ENCODE data around the gene PRMT9. TPM values are rescaled to one million over a fixed set of nuclear protein-coding genes. Genes with fewer than 3 reads are reported as not detected.
A peak's percentile ranks its signal among the peaks of the same experiment; 100 is the strongest.

The PRMT9 gene
- total RNA-seq, 2 donors from 2014 or later: 4.9 to 6.4 TPM

DNA sequence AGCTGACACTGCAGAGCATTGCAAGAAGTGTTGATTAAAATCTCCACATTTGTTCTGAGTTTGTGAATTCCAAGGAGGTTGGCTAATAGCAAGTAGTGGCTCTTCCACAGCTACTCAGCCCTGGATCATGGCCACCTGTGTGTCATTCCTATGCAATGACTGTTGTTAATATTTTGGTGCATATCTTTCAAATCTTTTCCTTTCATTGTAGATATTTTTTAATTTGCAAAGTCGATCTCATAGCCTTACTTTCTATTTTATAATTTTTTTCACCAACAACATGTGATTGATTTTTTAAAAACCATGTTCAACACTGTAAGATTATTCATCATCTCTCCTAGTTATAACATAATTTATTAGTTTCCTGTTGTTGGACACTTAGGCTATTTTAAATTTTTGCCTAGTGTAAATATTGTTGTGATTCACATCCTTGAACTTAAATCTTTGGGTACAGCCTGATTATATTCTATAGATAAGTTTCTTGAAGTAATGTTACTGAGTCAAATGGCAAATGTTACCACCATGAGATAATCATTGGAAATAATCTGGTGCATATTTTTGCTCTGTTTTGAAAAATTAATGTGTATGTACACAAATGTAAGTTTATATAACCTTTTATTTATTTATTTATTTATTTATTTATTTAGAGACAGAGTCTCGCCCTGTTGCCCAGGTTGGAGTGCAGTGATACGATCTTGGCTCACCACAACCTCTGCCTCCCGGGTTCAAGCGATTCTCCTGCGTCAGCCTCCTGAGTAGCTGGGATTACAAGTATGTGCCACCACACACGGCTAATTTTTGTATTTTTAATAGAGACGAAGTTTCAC lies 30.8 kb upstream of the PRMT9 start:
- intact Hi-C loops (cut with DNase I): no loop called here
- H3K27me3 ChIP-seq: no peaks in the 10 kb centered on the region
- DNase-seq: no peak
- H3K9ac ChIP-seq (ENCODE audit: low read depth in 2 of 2, low read length in 2 of 2): no peak overlapping the region
- H3K36me3 ChIP-seq: no peaks in the 10 kb centered on the region
- H3K9me3 ChIP-seq: no peaks in the 10 kb centered on the region
- TF ChIP-seq, protein P1, sequence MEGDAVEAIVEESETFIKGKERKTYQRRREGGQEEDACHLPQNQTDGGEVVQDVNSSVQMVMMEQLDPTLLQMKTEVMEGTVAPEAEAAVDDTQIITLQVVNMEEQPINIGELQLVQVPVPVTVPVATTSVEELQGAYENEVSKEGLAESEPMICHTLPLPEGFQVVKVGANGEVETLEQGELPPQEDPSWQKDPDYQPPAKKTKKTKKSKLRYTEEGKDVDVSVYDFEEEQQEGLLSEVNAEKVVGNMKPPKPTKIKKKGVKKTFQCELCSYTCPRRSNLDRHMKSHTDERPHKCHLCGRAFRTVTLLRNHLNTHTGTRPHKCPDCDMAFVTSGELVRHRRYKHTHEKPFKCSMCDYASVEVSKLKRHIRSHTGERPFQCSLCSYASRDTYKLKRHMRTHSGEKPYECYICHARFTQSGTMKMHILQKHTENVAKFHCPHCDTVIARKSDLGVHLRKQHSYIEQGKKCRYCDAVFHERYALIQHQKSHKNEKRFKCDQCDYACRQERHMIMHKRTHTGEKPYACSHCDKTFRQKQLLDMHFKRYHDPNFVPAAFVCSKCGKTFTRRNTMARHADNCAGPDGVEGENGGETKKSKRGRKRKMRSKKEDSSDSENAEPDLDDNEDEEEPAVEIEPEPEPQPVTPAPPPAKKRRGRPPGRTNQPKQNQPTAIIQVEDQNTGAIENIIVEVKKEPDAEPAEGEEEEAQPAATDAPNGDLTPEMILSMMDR (IDR thresholded peaks at IDR 0.05): no peak
- H3K4me3 ChIP-seq: no peak overlapping the region
- H3K27ac ChIP-seq: no peak overlapping the region
- H3K4me1 ChIP-seq: no peaks in the 10 kb centered on the region

DNA sequence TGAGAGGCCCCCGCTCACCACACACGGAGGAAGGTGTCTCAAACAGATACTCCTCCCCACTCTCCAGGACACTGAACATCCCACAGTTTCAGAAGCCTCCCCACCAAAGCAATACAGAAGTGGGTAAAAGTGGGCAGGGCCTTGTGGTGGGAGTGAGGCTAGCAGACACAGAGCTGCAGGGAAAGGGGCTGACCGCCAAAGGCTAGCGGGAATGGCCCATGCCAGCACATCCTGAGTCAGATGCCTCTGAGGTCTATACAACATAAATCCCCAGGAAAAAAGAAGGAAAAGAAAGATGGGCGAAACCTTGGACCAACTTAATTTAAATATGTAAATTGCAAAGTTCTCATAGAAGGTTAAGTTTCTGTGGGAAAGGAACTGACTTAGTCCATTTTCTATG lies 26.0 kb upstream of the PRMT9 start:
- H3K27me3 ChIP-seq: no peaks in the 10 kb centered on the region
- no peak overlapping the region for H3K4me3 ChIP-seq
- H3K36me3 ChIP-seq: no peaks in the 10 kb centered on the region
- intact Hi-C loops (cut with DNase I): loop anchor here (2.0 kb wide), 1 partner anchor 157 kb away; no protein-coding TSS in a partner anchor
- no peak for DNase-seq
- no peak overlapping the region for H3K9ac ChIP-seq (ENCODE audit: low read depth in 2 of 2, low read length in 2 of 2)
- no peaks in the 10 kb centered on the region for H3K9me3 ChIP-seq
- TF ChIP-seq, protein P1 (IDR thresholded peaks at IDR 0.05): no peak
- no peaks in the 10 kb centered on the region for H3K4me1 ChIP-seq
- no peak overlapping the region for H3K27ac ChIP-seq

DNA sequence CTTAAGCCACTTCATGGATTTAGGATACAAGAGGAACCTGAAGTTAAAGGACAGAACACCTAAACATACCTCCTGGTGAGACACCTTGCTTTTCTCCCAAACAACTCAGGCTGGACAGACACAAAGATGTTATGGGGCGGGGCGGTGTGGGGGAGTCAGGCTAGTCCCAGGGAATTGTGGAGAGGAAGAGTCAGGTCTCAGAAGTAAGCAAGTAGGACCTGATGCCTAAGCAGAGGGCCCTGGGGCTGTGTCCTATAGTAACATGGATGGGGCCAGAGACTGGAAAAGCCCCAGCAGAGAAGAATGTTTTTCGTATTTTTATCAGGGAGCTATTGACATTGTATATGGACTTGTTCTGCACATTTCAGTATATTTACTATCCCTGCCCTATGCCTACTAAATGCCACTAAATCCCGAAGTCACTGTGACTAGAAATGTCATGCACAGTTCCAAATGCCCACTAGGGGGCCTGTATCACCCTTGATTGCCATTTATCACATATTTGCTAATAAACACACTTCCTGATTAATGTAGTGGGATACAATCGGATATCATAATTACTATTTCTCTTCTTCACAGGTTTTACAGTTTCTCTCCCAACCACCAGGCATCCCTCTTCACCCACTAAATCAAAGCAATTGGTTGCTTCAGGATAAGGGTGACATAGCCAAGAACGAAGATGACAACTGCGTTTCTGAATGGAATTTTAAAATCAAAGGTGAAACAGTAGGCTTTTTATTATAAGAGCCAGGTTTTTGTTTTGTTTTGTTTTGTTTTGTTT lies 24.1 kb upstream of the PRMT9 start:
- DNase-seq: peak; percentile 49
- Histone ChIP-seq H3K9ac (ENCODE audit: low read depth in 2 of 2, low read length in 2 of 2) (no peak overlapping the region), H3K36me3 (no peaks in the 10 kb centered on the region), H3K4me3 (no peak overlapping the region), H3K4me1 (no peaks in the 10 kb centered on the region), H3K27me3 (no peaks in the 10 kb centered on the region), H3K9me3 (no peaks in the 10 kb centered on the region), H3K27ac (no peak overlapping the region)
- TF ChIP-seq, protein P1 (IDR thresholded peaks at IDR 0.05): peak; percentile 84
- intact Hi-C loops (cut with DNase I): loop anchor here (2.0 kb wide), 1 partner anchor 159 kb away; no protein-coding TSS in a partner anchor

DNA sequence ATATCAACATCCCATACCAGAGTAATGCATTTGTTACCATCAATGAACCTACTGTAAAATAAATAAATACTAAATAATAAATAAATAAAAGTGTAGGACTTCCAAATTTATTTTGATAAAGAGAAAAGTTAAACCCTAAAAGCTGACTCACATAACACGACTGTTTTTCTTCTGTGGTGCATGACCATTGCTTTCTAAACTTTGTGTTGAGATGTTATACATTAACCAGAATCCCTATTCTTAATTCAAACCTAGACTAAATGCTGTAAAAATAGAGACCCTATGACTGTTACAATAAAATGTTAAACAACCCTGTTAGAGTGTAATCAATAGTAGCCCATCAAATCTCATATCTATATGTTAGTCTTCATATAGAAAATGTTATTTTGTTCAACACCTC lies 20.9 kb upstream of the PRMT9 start:
- DNase-seq: no peak
- Histone ChIP-seq H3K4me1 (no peaks in the 10 kb centered on the region), H3K9me3 (no peaks in the 10 kb centered on the region), H3K4me3 (no peak overlapping the region), H3K9ac (ENCODE audit: low read depth in 2 of 2, low read length in 2 of 2) (no peak overlapping the region), H3K27me3 (no peaks in the 10 kb centered on the region), H3K27ac (no peak overlapping the region), H3K36me3 (no peaks in the 10 kb centered on the region)
- intact Hi-C loops (cut with DNase I): no loop called here
- TF ChIP-seq, protein P1 (IDR thresholded peaks at IDR 0.05): no peak

DNA sequence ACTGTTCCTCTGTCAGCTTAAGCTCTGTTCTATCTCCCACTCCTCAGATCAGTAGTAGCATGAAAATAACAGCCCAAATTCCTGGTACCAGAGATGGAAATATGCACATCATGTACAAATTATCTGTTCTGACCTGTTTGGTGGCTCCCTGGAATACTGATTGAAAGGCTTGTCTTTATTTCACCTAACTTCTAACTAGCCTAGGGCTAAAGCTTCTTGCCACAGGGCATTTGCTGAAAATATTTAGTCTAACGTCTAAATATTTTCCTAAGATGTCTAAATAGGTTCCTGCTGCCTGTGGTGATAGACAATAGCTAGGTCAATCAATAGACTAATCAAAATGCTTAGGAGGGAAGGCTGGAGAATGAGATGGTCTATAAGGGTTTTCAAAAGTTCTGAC lies 12.9 kb upstream of the PRMT9 start:
- no peaks in the 10 kb centered on the region for H3K9me3 ChIP-seq
- no peak overlapping the region for H3K9ac ChIP-seq (ENCODE audit: low read depth in 2 of 2, low read length in 2 of 2)
- intact Hi-C loops (cut with DNase I): no loop called here
- no peak overlapping the region for H3K4me3 ChIP-seq
- no peak for DNase-seq
- no peak overlapping the region for H3K27ac ChIP-seq
- H3K36me3 ChIP-seq: no peaks in the 10 kb centered on the region
- H3K4me1 ChIP-seq: no peaks in the 10 kb centered on the region
- H3K27me3 ChIP-seq: no peaks in the 10 kb centered on the region
- TF ChIP-seq, protein P1 (IDR thresholded peaks at IDR 0.05): no peak
